GM12875 (cell line): ENCODE data around the gene MST1.

Experiments used
- H3K4me3 ChIP-seq: one replicate; pipeline ENCODE4 v1.5.1; 2011; ENCODE audit warnings: low read depth, low read length, control low read depth
- CTCF ChIP-seq: IDR thresholded peaks from 2 replicates; pipeline ENCODE4 v1.5.1; 2011; ENCODE audit warnings: low read depth, mild to moderate bottlenecking, control low read depth, inconsistent platforms, low read length, moderate library complexity, borderline replicate concordance; ENCODE audit not compliant: insufficient read depth

Gene MST1

GRCh38 chr3:49717959-49718857 lies 28.9 kb upstream of the MST1 start:
- no peak for TF ChIP-seq CTCF
- no peak overlapping the region for H3K4me3 ChIP-seq

GRCh38 chr3:49717211-49717958 lies 28.1 kb upstream of the MST1 start:
- H3K4me3 ChIP-seq, result no peak overlapping the region
- TF ChIP-seq CTCF, result no peak

- TF ChIP-seq CTCF, result no peak
- H3K4me3 ChIP-seq, result no peak overlapping the region
Measured at GRCh38 chr3:49716691-49717210, 27.5 kb upstream of the MST1 start.

- no peak for TF ChIP-seq CTCF
- no peak overlapping the region for H3K4me3 ChIP-seq
Measured at GRCh38 chr3:49716169-49716568, 26.9 kb upstream of the MST1 start.

GRCh38 chr3:49715611-49716121 lies 26.4 kb upstream of the MST1 start:
- no peak for TF ChIP-seq CTCF
- no peak overlapping the region for H3K4me3 ChIP-seq

- no peak overlapping the region for H3K4me3 ChIP-seq
- TF ChIP-seq CTCF, result no peak
Measured at GRCh38 chr3:49714728-49715550, 25.7 kb upstream of the MST1 start.
